A673 (cell line): ENCODE measurements around the gene LCE5A. TPM values are rescaled to one million over a fixed set of nuclear protein-coding genes. Genes with fewer than 3 reads are reported as not detected.
A peak's percentile ranks its signal among the peaks of the same experiment; 100 is the strongest.

Source experiments
- BruUV-seq: library from RNA; stranded (reverse); fragments of 400-500 nt; replicated peaks from 2 replicates; lab custom pipeline; 2021; lab: Mats Ljungman, UMichigan
- CTCF ChIA-PET: fragments of 300-600 bp; sonication (Branson Sonifier 250); formaldehyde crosslinking; loops from one replicate; lab custom pipeline; 2022; ENCODE audit warnings: antibody characterized with exemption; lab: Charles Lee
- POLR2A ChIA-PET: fragments of 300-600 bp; sonication (Branson Sonifier 250); formaldehyde crosslinking; loops from one replicate; lab custom pipeline; 2022; ENCODE audit warnings: antibody characterized with exemption; ENCODE audit not compliant: low non-redundant PET; lab: Charles Lee
- DNase-seq: peaks from one replicate; pipeline ENCODE4 v3.0.0-alpha.2; 2015; ENCODE audit warnings: low spot score
- H3K27ac ChIP-seq: fragments of 200-600 bp; sonication (generic); 2 replicates; pipeline ENCODE4 v1.5.1; 2016; ENCODE audit warnings: mixed run types, low read depth, mild to moderate bottlenecking, mixed read lengths, antibody characterized with exemption, low read length; ENCODE audit not compliant: poor library complexity, severe bottlenecking
- H3K27me3 ChIP-seq: fragments of 200-600 bp; sonication (generic); replicated peaks from 2 replicates; pipeline ENCODE4 v1.6.1; 2017; ENCODE audit warnings: mixed run types, low read depth, mild to moderate bottlenecking, mixed read lengths, antibody characterized with exemption, low read length; ENCODE audit not compliant: insufficient read depth, poor library complexity
- H3K36me3 ChIP-seq: fragments of 200-600 bp; sonication (generic); 2 replicates; pipeline ENCODE4 v1.6.1; 2016; ENCODE audit warnings: mixed run types, mild to moderate bottlenecking, mixed read lengths, antibody characterized with exemption, low read length; ENCODE audit not compliant: insufficient read depth, poor library complexity, severe bottlenecking
- H3K4me1 ChIP-seq: fragments of 200-600 bp; sonication (generic); 2 replicates; pipeline ENCODE4 v1.6.1; 2017; ENCODE audit warnings: mixed run types, mild to moderate bottlenecking, mixed read lengths, antibody characterized with exemption, low read length; ENCODE audit not compliant: insufficient read depth, poor library complexity, severe bottlenecking
- H3K4me3 ChIP-seq: fragments of 200-600 bp; sonication (generic); 2 replicates; pipeline ENCODE4 v1.5.1; 2016; ENCODE audit warnings: low read depth, mixed run types, mild to moderate bottlenecking, mixed read lengths, low read length; ENCODE audit not compliant: poor library complexity, severe bottlenecking
- H3K9me3 ChIP-seq: fragments of 200-600 bp; sonication (generic); 2 replicates; pipeline ENCODE4 v1.6.1; 2016; ENCODE audit warnings: mixed run types, low read depth, mild to moderate bottlenecking, mixed read lengths, antibody characterized with exemption, low read length; ENCODE audit not compliant: poor library complexity, severe bottlenecking
- EZH2 ChIP-seq: fragments of 200-600 bp; sonication (generic); IDR thresholded peaks from 2 replicates; pipeline ENCODE4 v1.6.1; 2017; ENCODE audit warnings: borderline replicate concordance, low read depth, mild to moderate bottlenecking, mixed read lengths, antibody characterized with exemption, low read length; ENCODE audit not compliant: poor library complexity, severe bottlenecking
- intact Hi-C: fragments of 100-400 bp; cut with micrococcal nuclease; formaldehyde crosslinking; loops from one replicate; pipeline ENCODE4 v1.10.0; 2022; ENCODE audit not compliant: unreplicated experiment
- total RNA-seq: library from RNA; stranded (reverse); gene quantifications from 2 replicates; pipeline ENCODE4 v1.2.3, GENCODE V29; 2021
- TF ChIP-seq, protein P1 (sequence below): fragments of 300-800, 200-600 bp; sonication (generic); conservative IDR thresholded peaks from 2 replicates; pipeline ENCODE4 v1.5.1; 2017; ENCODE audit warnings: low read depth, mild to moderate bottlenecking, antibody characterized with exemption, low read length, moderate library complexity, mixed read lengths

LCE5A gene
- total RNA-seq, 1 experiment from 2014 or later, result not detected

DNA sequence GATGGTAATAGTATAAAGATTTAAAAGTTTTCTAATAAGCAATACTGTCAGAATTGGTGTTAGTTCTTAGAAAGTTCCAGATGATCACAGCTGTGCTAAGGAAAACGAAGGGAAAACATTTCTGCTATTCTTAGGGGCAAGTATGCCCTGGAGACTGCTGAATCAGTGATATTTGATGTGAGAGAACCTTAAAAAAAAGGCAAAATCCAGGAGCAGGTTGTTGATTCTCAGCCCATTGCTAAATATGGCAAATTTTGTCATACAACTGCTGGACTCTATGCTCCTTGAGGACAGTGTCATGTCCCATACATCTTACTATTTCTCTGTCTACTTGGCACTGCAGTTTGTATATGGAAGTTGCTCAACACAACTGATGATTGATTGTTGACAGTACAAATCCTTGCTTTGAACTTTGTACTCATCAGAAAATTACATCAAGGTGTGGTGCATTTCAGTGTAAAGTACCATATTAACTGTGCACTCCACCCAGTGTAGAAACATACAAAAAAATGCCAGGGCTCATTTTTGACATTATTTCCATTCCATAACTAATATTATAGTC lies 14.6 kb downstream of the LCE5A start:
- no peak for TF ChIP-seq EZH2
- TF ChIP-seq, protein P1, sequence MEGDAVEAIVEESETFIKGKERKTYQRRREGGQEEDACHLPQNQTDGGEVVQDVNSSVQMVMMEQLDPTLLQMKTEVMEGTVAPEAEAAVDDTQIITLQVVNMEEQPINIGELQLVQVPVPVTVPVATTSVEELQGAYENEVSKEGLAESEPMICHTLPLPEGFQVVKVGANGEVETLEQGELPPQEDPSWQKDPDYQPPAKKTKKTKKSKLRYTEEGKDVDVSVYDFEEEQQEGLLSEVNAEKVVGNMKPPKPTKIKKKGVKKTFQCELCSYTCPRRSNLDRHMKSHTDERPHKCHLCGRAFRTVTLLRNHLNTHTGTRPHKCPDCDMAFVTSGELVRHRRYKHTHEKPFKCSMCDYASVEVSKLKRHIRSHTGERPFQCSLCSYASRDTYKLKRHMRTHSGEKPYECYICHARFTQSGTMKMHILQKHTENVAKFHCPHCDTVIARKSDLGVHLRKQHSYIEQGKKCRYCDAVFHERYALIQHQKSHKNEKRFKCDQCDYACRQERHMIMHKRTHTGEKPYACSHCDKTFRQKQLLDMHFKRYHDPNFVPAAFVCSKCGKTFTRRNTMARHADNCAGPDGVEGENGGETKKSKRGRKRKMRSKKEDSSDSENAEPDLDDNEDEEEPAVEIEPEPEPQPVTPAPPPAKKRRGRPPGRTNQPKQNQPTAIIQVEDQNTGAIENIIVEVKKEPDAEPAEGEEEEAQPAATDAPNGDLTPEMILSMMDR, result no peak
- CTCF ChIA-PET, result no interaction called here
- intact Hi-C loops, result no loop called here
- Histone ChIP-seq H3K4me1 (no peaks in the 10 kb centered on the region), H3K9me3 (no peaks in the 10 kb centered on the region), H3K36me3 (no peaks in the 10 kb centered on the region), H3K27ac (no peak overlapping the region), H3K27me3 (no peaks in the 10 kb centered on the region), H3K4me3 (no peak overlapping the region)
- POLR2A ChIA-PET, result no interaction called here
- no TSS peak for BruUV-seq
- DNase-seq, result no peak

DNA sequence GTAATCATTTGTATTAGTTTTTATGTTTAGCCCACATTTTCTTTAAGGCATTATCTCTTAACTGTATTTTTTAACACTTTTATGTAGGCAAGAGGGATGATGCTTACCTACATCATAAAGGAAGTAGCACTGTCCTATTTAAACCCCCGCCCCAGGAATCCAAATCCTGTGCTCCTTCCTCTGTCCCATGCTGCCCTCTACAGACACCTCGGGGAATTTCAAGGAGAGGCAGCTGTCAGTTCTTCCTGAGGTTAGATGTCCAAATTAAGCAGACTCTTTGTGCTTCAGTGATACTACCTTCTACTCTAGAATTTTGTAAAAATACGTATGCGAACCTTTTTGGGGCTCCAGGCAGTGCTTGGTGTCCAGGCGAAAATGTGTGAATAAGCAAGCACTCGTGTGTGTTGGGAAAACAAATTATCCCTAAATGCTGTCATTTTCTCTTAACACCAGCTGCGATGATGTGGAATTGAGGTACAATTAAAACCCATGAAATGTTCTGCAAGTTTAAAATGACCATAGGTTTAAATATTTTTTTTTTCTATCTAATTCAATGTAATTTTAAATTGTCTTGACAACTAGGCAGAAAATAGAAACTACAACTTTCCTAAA lies 22.8 kb downstream of the LCE5A start:
- Histone ChIP-seq H3K27ac (no peak overlapping the region), H3K4me3 (no peak overlapping the region), H3K27me3 (peaks cover 2% of the 10 kb centered on the region), H3K36me3 (no peaks in the 10 kb centered on the region), H3K9me3 (no peaks in the 10 kb centered on the region), H3K4me1 (no peaks in the 10 kb centered on the region)
- no TSS peak for BruUV-seq
- peak; percentile 71 for DNase-seq
- intact Hi-C loops, result loop anchor here (2.0 kb wide), 1 partner anchor 37 kb away; no protein-coding TSS in a partner anchor
- no peak for TF ChIP-seq EZH2
- TF ChIP-seq, protein P1, result peak; percentile 81
- ChIA-PET CTCF (no interaction called here), POLR2A (interaction anchor here (0.6 kb wide), 1 partner anchor 448 kb away, joined by 3 read pairs; no protein-coding TSS in a partner anchor)

DNA sequence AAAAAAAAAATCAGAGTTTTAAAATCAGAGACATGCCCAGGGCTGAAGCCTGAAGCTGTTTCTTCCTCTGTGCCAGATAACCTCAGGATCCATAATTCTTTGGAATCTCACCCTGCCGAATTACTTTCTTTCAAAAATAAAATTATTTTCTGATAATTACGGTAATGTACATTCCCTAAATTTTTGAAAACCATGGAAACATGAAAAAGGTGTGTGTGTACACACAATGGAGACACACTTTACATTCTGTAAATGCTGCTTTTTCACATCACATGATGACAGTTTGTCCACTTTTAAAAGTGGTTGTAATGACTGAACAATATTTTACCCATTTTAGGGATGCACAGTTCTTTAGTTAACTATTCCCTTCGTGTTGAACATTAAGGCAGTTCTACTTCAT lies 25.2 kb downstream of the LCE5A start:
- BruUV-seq, result no TSS peak
- no peak overlapping the region for H3K27ac ChIP-seq
- peaks cover 2% of the 10 kb centered on the region for H3K27me3 ChIP-seq
- ChIA-PET POLR2A (no interaction called here), CTCF (no interaction called here)
- H3K4me3 ChIP-seq, result no peak overlapping the region
- TF ChIP-seq EZH2, result no peak
- TF ChIP-seq, protein P1, result no peak
- H3K36me3 ChIP-seq, result no peaks in the 10 kb centered on the region
- DNase-seq, result no peak
- H3K4me1 ChIP-seq, result no peaks in the 10 kb centered on the region
- intact Hi-C loops, result no loop called here
- no peaks in the 10 kb centered on the region for H3K9me3 ChIP-seq
